ENCODE data around the gene VTA1.

DNA sequence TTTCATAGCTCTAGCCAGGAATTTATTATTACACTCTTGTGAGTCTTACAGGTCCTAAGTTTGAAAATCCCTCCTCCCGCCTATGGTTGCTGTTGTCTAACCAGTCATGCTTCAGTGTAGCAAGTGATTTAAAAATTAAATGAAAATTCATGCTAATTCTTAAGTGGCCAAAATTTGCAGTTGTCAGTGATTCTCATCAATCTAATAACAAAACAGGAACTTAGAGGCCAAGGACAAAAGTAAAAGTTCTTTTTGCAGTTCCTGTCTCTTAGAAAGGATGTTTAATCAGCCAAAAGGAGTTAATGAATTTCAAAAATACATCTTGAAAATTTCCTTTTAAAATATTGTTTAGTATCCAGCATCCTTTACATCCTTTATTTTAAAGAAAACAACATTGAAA is 36.3 kb downstream of the VTA1 start:
- no peak for TF ChIP-seq POLR2A (IDR thresholded peaks at IDR 0.05)
- TF ChIP-seq, protein P1, sequence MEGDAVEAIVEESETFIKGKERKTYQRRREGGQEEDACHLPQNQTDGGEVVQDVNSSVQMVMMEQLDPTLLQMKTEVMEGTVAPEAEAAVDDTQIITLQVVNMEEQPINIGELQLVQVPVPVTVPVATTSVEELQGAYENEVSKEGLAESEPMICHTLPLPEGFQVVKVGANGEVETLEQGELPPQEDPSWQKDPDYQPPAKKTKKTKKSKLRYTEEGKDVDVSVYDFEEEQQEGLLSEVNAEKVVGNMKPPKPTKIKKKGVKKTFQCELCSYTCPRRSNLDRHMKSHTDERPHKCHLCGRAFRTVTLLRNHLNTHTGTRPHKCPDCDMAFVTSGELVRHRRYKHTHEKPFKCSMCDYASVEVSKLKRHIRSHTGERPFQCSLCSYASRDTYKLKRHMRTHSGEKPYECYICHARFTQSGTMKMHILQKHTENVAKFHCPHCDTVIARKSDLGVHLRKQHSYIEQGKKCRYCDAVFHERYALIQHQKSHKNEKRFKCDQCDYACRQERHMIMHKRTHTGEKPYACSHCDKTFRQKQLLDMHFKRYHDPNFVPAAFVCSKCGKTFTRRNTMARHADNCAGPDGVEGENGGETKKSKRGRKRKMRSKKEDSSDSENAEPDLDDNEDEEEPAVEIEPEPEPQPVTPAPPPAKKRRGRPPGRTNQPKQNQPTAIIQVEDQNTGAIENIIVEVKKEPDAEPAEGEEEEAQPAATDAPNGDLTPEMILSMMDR (IDR thresholded peaks at IDR 0.05): no peak
